Esophagus muscularis mucosa (tissue), 4 donors: ENCODE data around the gene PEAK3. TPM values are rescaled to one million over a fixed set of nuclear protein-coding genes. Genes with fewer than 3 reads are reported as not detected.

Experiments used
- DNase-seq: peaks from one replicate; pipeline ENCODE4 v3.0.0-alpha.2; 2017; ENCODE audit errors: extremely low spot score
- H3K27ac ChIP-seq, 4 donors: fragments of 200-600 bp; sonication (generic); replicated peaks in 1 of 4; 1 replicate in 3 of 4; 2 replicates in 1 of 4; pipeline ENCODE4 v1.5.1; 2016 to 2019; ENCODE audit warnings: mild to moderate bottlenecking in 1 of 4
- H3K27me3 ChIP-seq, 4 donors: fragments of 200-600 bp; sonication (generic); one replicate each; pipeline versions ENCODE4 v1.5.1 to v1.6.0; 2016 to 2019
- H3K36me3 ChIP-seq, 4 donors: fragments of 200-600 bp; sonication (generic); one replicate each; pipeline ENCODE4 v1.5.1; 2016 to 2019
- H3K4me1 ChIP-seq, 4 donors: fragments of 200-600 bp; sonication (generic); one replicate each; pipeline ENCODE4 v1.5.1; 2016 to 2019
- H3K4me3 ChIP-seq, 4 donors: fragments of 200-600 bp; sonication (generic); 1 replicate in 2 of 4; 2 replicates in 2 of 4; pipeline ENCODE4 v1.5.1; 2016 to 2019; ENCODE audit warnings: mild to moderate bottlenecking in 4 of 4, moderate library complexity in 1 of 4
- H3K9me3 ChIP-seq, 4 donors: fragments of 200-600 bp; sonication (generic); 1 replicate in 3 of 4; 2 replicates in 1 of 4; pipeline ENCODE4 v1.5.1; 2016 to 2019
- CTCF ChIP-seq, 3 experiments: fragments of 200-600 bp in 2 of 3; fragments of 450-650 bp in 1 of 3; sonication (generic) in 2 of 3; IDR thresholded peaks; one replicate each; pipeline ENCODE4 v1.5.1; 2017 to 2019; ENCODE audit warnings: antibody characterized with exemption in 3 of 3, mild to moderate bottlenecking in 2 of 3, moderate library complexity in 1 of 3
- EP300 ChIP-seq: sonication (generic); formaldehyde crosslinking; IDR thresholded peaks from one replicate; pipeline ENCODE4 v1.6.1; 2017; ENCODE audit warnings: antibody characterized with exemption
- POLR2A ChIP-seq: fragments of 450-650 bp; IDR thresholded peaks from one replicate; pipeline ENCODE4 v1.6.1; 2017; ENCODE audit warnings: antibody characterized with exemption, moderate library complexity, mild to moderate bottlenecking, low read depth
- POLR2AphosphoS5 ChIP-seq, 2 donors: sonication (generic); formaldehyde crosslinking; IDR thresholded peaks; one replicate each; pipeline ENCODE4 v1.6.1; 2017; ENCODE audit warnings: antibody characterized with exemption in 2 of 2
- WGBS: methylation state at CpG from one replicate; pipeline ENCODE4 v1.1.5; 2018; 5-methylcytosine and 5-hydroxymethylcytosine counted together
- intact Hi-C: fragments of 100-400 bp; cut with DNase I; formaldehyde crosslinking; loops from one replicate; pipeline ENCODE4 v1.15.1; 2023
- small RNA-seq, 3 donors: library from RNA; depleted of rRNA; stranded (forward); fragments of <200 nt; gene quantifications; one replicate each; pipeline ENCODE3, GENCODE V24; 2016
- total RNA-seq, 4 donors: library from RNA; depleted of rRNA; stranded (reverse); fragments of >200 nt; gene quantifications; one replicate each; pipeline versions ENCODE4 v1.1.0 to v1.2.1, GENCODE V29; 2016

Gene PEAK3
- total RNA-seq, 4 donors from 2014 or later, result 0.78 to 2.3 (median 1.3) TPM

- Histone ChIP-seq H3K36me3 (peaks cover 46 to 99% (median 96%) of the 10 kb centered on the region in 4 donors), H3K27me3 (no peaks in the 10 kb centered on the region), H3K27ac (no peak overlapping the region), H3K9me3 (no peaks in the 10 kb centered on the region), H3K4me1 (peaks cover 0 to 13% (median 6%) of the 10 kb centered on the region in 4 donors), H3K4me3 (no peak overlapping the region)
- no peak for DNase-seq
- WGBS, result 95% methylated on average over 32 of the region's 32 CpGs
- intact Hi-C loops, result no loop called here
- TF ChIP-seq POLR2A (no peak), CTCF (IDR thresholded peaks at IDR 0.05) (no peak), EP300 (no peak), POLR2AphosphoS5 (IDR thresholded peaks at IDR 0.05) (no peak)
Measured at GRCh38 chr19:2225415-2226050, 56.4 kb downstream of the PEAK3 start.

- intact Hi-C loops, result loop anchor here (5.0 kb wide), 1 partner anchor 68 kb away; no protein-coding TSS in a partner anchor
- 85% methylated on average over 13 of the region's 13 CpGs for WGBS
Measured at GRCh38 chr19:2224754-2225349, 57.1 kb downstream of the PEAK3 start.

More at GRCh38 chr19:2224754-2225349, 57.1 kb downstream of the PEAK3 start:
- Histone ChIP-seq H3K9me3 (no peaks in the 10 kb centered on the region), H3K4me3 (no peak overlapping the region), H3K36me3 (peaks cover 45 to 99% (median 96%) of the 10 kb centered on the region in 4 donors), H3K27me3 (no peaks in the 10 kb centered on the region), H3K27ac (no peak overlapping the region), H3K4me1 (peaks cover 0 to 13% (median 6%) of the 10 kb centered on the region in 4 donors)
- no peak for DNase-seq
- TF ChIP-seq EP300 (no peak), CTCF (IDR thresholded peaks at IDR 0.05) (no peak), POLR2A (no peak), POLR2AphosphoS5 (IDR thresholded peaks at IDR 0.05) (no peak)

Small RNA genes within 50 kb of the gene (small RNA-seq; reads per million reads assigned to genes)
- 0 to 0.56 (median 0.25) reads per million in 3 donors for gene MIR1227

Other genes starting within 250 kb of the PEAK3 start
- gene MKNK2, start 230.9 kb downstream of the PEAK3 start, total RNA-seq, result 100 to 1,000 TPM; 113 to 267 (median 193) TPM
- 10 to 100 TPM; 43.6 to 85.2 (median 56.3) TPM for gene MOB3A, start 185.8 kb downstream of the PEAK3 start, total RNA-seq
- 1 to 10 TPM; 1.9 to 6.0 (median 3.9) TPM for gene IZUMO4, start 185.3 kb downstream of the PEAK3 start, total RNA-seq
- gene AP3D1, start 130.6 kb downstream of the PEAK3 start, total RNA-seq, result 100 to 1,000 TPM in 2 of 4 donors, 10 to 100 TPM in 2; 76.0 to 156 (median 93.7) TPM
- gene DOT1L, start 118.2 kb downstream of the PEAK3 start, total RNA-seq, result 10 to 100 TPM; 10.8 to 13.2 (median 12.0) TPM
- 10 to 100 TPM; 41.9 to 69.8 (median 55.3) TPM for gene PLEKHJ1, start 45.8 kb downstream of the PEAK3 start, total RNA-seq
- gene SF3A2, start 45.4 kb downstream of the PEAK3 start, total RNA-seq, result 10 to 100 TPM; 29.5 to 56.9 (median 35.3) TPM
- 1 to 10 TPM in 3 of 4 donors, under 1 TPM in 1; 0.50 to 3.7 (median 1.3) TPM for gene AMH, start 32.9 kb downstream of the PEAK3 start, total RNA-seq
- not detected for gene JSRP1, start 25.8 kb downstream of the PEAK3 start, total RNA-seq
- gene LINGO3, start 26.0 kb upstream of the PEAK3 start, total RNA-seq, result not detected
- gene LSM7, start 46.4 kb upstream of the PEAK3 start, total RNA-seq, result 100 to 1,000 TPM in 3 of 4 donors, 10 to 100 TPM in 1; 76.4 to 113 (median 106) TPM
- 10 to 100 TPM; 25.0 to 42.4 (median 29.9) TPM for gene SPPL2B, start 46.5 kb upstream of the PEAK3 start, total RNA-seq
- gene TMPRSS9, start 78.1 kb upstream of the PEAK3 start, total RNA-seq, result under 1 TPM in 1 of 4 donors, not detected in 3; 0.17 TPM
- 10 to 100 TPM; 16.2 to 37.7 (median 28.1) TPM for gene TIMM13, start 145.4 kb upstream of the PEAK3 start, total RNA-seq
- gene LMNB2, start 174.8 kb upstream of the PEAK3 start, total RNA-seq, result 10 to 100 TPM; 13.3 to 30.8 (median 19.3) TPM
- 100 to 1,000 TPM in 1 of 4 donors, 10 to 100 TPM in 3; 56.5 to 793 (median 90.5) TPM for gene GADD45B, start 194.0 kb upstream of the PEAK3 start, total RNA-seq